RWPE2 (cell line): ENCODE measurements around the gene ZNF202.
"Not testable (repeated sequence)": the region's sequence is repeated elsewhere in the genome, so short reads cannot be mapped to it uniquely, and the experiment has no call there.

Source experiments
- ATAC-seq: fragments of 200-7000 bp; cut with Tn5 transposase; 3 replicates; pipeline ENCODE4 v1.9.1; 2021; ENCODE audit warnings: low read depth
- DNase-seq: peaks from one replicate; pipeline ENCODE4 v3.0.0-alpha.2; 2020; ENCODE audit warnings: low spot score
- H3K27ac ChIP-seq: fragments of 450-650 bp; 2 replicates; pipeline ENCODE4 v1.5.1; 2017; ENCODE audit warnings: mild to moderate bottlenecking; ENCODE audit not compliant: poor library complexity, severe bottlenecking
- H3K27me3 ChIP-seq: fragments of 250-450 bp; sonication (Bioruptor Pico); 2 replicates; pipeline ENCODE4 v1.5.1; 2021; ENCODE audit warnings: mild to moderate bottlenecking, moderate library complexity; ENCODE audit not compliant: insufficient read depth, poor library complexity, severe bottlenecking
- H3K36me3 ChIP-seq: fragments of 250-450 bp; sonication (Bioruptor Pico); 2 replicates; pipeline ENCODE4 v1.5.1; 2020; ENCODE audit warnings: low read depth, mild to moderate bottlenecking, moderate library complexity
- H3K4me1 ChIP-seq: fragments of 250-450 bp; sonication (Bioruptor Pico); 2 replicates; pipeline ENCODE4 v1.5.1; 2021; ENCODE audit warnings: mild to moderate bottlenecking, moderate library complexity; ENCODE audit not compliant: insufficient read depth, poor library complexity, severe bottlenecking
- H3K4me3 ChIP-seq: fragments of 250-450 bp; sonication (Bioruptor Pico); 2 replicates; pipeline ENCODE4 v1.5.1; 2021; ENCODE audit warnings: mild to moderate bottlenecking, moderate library complexity; ENCODE audit not compliant: severe bottlenecking
- H3K9me3 ChIP-seq: fragments of 250-450 bp; sonication (Bioruptor Pico); 2 replicates; pipeline ENCODE4 v1.5.1; 2021; ENCODE audit warnings: mild to moderate bottlenecking, moderate library complexity; ENCODE audit not compliant: severe bottlenecking
- CTCF ChIP-seq: fragments of 450-650 bp; IDR thresholded peaks from one replicate; pipeline ENCODE4 v1.5.1; 2017; ENCODE audit warnings: mild to moderate bottlenecking, moderate library complexity; ENCODE audit not compliant: poor library complexity, severe bottlenecking

The ZNF202 gene

GRCh38 chr11:123755344-123755743 lies 13.9 kb upstream of the ZNF202 start:
- no peaks in the 10 kb centered on the region for H3K36me3 ChIP-seq
- H3K4me3 ChIP-seq, result no peak overlapping the region
- H3K27ac ChIP-seq, result no peak overlapping the region
- H3K27me3 ChIP-seq, result no peaks in the 10 kb centered on the region
- no peaks in the 10 kb centered on the region for H3K4me1 ChIP-seq
- no peak for ATAC-seq
- no peak for TF ChIP-seq CTCF
- no peak for DNase-seq
- H3K9me3 ChIP-seq, result no peaks in the 10 kb centered on the region

- no peak within 1 kb of the TSS for H3K4me3 ChIP-seq
- H3K4me1 ChIP-seq, result no peaks in the 10 kb centered on the region
- H3K27me3 ChIP-seq, result no peaks in the 10 kb centered on the region
- no peak for ATAC-seq
- no peaks in the 10 kb centered on the region for H3K9me3 ChIP-seq
- H3K27ac ChIP-seq, result no peak within 1 kb of the TSS
- DNase-seq, result no peak
- H3K36me3 ChIP-seq, result no peaks in the 10 kb centered on the region
- TF ChIP-seq CTCF, result no peak
Measured at GRCh38 chr11:123754101-123754568, 12.7 kb upstream of the ZNF202 start, which contains the start of gene OR6X1. TSS of gene OR6X1 (minus strand) at chr11:123754518. CDS start at chr11:123754518, 0 bp downstream.

GRCh38 chr11:123753110-123753509 lies 11.7 kb upstream of the ZNF202 start:
- no peak for ATAC-seq

GRCh38 chr11:123751781-123752180 lies 10.3 kb upstream of the ZNF202 start:
- Histone ChIP-seq H3K4me3 (no peak overlapping the region), H3K9me3 (no peaks in the 10 kb centered on the region), H3K4me1 (no peaks in the 10 kb centered on the region), H3K27ac (no peak overlapping the region), H3K36me3 (no peaks in the 10 kb centered on the region), H3K27me3 (no peaks in the 10 kb centered on the region)
- no peak for ATAC-seq
- TF ChIP-seq CTCF, result no peak
- no peak for DNase-seq

More at GRCh38 chr11:123753110-123753509, 11.7 kb upstream of the ZNF202 start:
- H3K27ac ChIP-seq, result no peak overlapping the region
- no peak overlapping the region for H3K4me3 ChIP-seq
- no peaks in the 10 kb centered on the region for H3K4me1 ChIP-seq
- DNase-seq, result no peak
- no peaks in the 10 kb centered on the region for H3K36me3 ChIP-seq
- no peak for TF ChIP-seq CTCF
- H3K27me3 ChIP-seq, result no peaks in the 10 kb centered on the region
- H3K9me3 ChIP-seq, result no peaks in the 10 kb centered on the region

GRCh38 chr11:123748349-123748748 lies 6.9 kb upstream of the ZNF202 start:
- H3K4me3 ChIP-seq, ATAC-seq, H3K9me3 ChIP-seq, DNase-seq, H3K36me3 ChIP-seq, H3K27ac ChIP-seq, H3K4me1 ChIP-seq, H3K27me3 ChIP-seq: not testable (repeated sequence)
